ENCODE data around the gene MAD2L1.

DNA sequence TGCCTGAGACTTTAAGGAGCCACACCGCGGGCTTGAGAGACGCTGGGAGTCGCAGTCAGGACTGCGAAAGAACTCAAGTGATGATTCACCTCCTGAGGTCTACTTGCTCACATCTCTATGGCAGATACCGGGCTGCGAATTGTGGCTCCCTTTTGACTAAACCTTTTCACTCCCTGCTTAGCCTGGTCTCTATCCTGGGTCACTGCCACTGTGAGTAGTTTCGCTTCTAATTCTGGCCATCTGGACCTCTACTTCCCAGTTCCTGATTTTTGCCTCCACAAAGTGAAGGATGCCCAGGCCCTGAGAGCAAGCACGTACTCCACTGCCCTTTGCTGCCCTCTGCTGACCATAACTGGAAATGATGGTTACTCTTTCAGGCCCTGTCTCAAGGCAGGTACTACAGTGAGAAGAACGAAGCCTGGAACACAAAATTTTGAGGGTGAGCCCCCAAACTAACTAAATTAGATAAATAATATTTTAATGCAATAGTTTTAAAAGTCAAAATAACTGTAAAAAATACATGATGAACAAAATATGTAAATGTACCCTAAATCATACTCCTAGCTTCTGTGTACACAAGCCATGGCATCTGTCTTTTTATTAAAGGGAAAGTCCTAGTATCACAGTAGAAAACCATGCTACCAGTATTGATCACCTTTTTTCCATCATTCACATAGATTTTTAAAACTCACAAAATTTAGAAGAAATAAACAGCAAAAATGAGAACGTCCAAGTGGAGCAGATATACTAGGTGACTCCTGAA is 16.7 kb downstream of the MAD2L1 start:
- TF ChIP-seq, protein P1, sequence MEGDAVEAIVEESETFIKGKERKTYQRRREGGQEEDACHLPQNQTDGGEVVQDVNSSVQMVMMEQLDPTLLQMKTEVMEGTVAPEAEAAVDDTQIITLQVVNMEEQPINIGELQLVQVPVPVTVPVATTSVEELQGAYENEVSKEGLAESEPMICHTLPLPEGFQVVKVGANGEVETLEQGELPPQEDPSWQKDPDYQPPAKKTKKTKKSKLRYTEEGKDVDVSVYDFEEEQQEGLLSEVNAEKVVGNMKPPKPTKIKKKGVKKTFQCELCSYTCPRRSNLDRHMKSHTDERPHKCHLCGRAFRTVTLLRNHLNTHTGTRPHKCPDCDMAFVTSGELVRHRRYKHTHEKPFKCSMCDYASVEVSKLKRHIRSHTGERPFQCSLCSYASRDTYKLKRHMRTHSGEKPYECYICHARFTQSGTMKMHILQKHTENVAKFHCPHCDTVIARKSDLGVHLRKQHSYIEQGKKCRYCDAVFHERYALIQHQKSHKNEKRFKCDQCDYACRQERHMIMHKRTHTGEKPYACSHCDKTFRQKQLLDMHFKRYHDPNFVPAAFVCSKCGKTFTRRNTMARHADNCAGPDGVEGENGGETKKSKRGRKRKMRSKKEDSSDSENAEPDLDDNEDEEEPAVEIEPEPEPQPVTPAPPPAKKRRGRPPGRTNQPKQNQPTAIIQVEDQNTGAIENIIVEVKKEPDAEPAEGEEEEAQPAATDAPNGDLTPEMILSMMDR (IDR thresholded peaks at IDR 0.05) = peak; percentile 43 to 81 (median 74)
- TF ChIP-seq POLR2AphosphoS5 (IDR thresholded peaks at IDR 0.05) (no peak), POLR2A (IDR thresholded peaks at IDR 0.05) (no peak)

Measured in prostate gland (tissue), 2 donors.